Stimulated activated naive CD8-positive, alpha-beta T cell treated with anti-CD3 and anti-CD28 coated beads, Interleukin-15, amount 100 ng/mL, for 72 hours (primary cell): ENCODE measurements around the gene QRICH2.
A peak's percentile ranks its signal among the peaks of the same experiment; 100 is the strongest.
"Not testable (repeated sequence)": the region's sequence is repeated elsewhere in the genome, so short reads cannot be mapped to it uniquely, and the experiment has no call there.

Experiments used
- ATAC-seq: fragments of 150-1000 bp; cut with Tn5 transposase; 2 replicates; pipeline ENCODE4 v1.10.0; 2021; ENCODE audit warnings: mild to moderate bottlenecking, moderate library complexity
- DNase-seq, 2 donors: peaks; one replicate each; pipeline ENCODE4 v3.0.0; 2021 to 2022
- H3K27ac Mint-ChIP-seq, 2 donors: one replicate each; pipeline ENCODE4 v1.8.0; 2022; ENCODE audit warnings: mild to moderate bottlenecking in 2 of 2, mixed read lengths in 2 of 2, moderate library complexity in 2 of 2
- H3K27me3 Mint-ChIP-seq: one replicate; pipeline ENCODE4 v1.8.0; 2022; ENCODE audit warnings: mixed read lengths
- H3K4me1 Mint-ChIP-seq: one replicate; pipeline ENCODE4 v1.8.0; 2022; ENCODE audit warnings: mild to moderate bottlenecking, mixed read lengths
- H3K4me3 Mint-ChIP-seq, 2 donors: one replicate each; pipeline ENCODE4 v1.8.0; 2022; ENCODE audit warnings: mild to moderate bottlenecking in 2 of 2, mixed read lengths in 2 of 2, moderate library complexity in 1 of 2
- H3K9me3 Mint-ChIP-seq, 2 donors: one replicate each; pipeline ENCODE4 v1.8.0; 2022; ENCODE audit warnings: mixed read lengths in 2 of 2

QRICH2 gene

DNA sequence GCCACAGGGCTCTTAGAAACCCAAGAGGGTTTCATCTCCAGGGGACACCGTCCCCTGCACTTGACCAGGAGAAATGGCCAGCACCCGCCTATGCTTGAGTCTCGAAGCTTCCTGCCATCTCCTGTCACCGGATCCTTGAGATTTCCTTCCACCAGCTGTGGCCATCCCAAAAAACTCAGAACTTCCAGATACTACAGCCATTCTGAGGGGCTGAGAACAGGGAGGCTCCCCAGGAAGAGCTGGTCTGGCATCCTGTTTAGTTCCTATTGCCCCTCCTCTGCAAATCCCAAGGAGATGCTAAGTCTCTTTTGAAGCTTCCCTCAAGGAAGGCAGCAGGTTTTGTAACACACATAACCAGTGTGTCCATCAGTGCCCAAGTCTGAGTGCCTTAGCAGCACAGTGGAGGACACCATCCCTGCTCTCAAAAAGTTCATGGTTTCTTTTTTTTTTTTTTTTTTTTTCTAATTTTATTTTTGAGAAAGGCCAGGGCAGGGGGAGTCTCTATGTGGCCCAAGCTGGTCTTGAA lies 41.0 kb downstream of the QRICH2 start:
- H3K9me3 Mint-ChIP-seq: no peaks in the 10 kb centered on the region

DNA sequence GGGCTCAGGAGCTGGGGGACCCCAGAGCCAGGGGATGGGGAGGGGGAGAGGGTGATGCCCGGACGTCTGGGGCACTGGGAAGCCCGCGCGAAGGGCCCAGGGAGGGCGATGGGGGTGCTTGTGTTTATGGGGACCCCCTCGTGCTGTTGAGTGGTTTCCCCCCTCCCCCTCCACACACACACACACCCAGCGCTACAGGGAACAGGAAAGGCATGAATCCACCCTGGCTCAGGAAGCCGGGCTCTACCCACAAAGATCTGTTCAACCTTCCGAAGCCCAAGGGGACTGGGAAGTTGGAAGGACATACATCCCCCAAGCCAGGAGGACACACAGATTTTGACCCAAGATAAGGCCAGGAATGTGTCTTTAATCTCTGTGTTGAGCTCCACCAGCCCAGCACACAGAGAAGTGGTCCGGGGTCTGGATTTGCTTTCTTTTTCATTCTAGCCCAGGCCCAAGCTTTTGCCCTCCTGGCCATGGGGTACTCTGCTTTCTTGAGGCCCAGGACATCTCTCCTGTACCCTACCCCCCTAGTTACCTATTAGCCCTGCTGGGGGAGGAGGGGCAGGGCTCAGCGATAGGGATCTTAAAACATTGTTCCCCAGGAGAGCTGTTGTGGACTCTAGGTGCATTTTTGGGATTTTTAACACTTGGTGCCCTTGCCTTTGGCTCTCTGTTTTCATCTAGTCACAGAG lies 41.7 kb downstream of the QRICH2 start:
- Mint-ChIP-seq H3K27me3 (no peaks in the 10 kb centered on the region), H3K27ac (peak overlapping the region; percentile 99 to 100), H3K9me3 (no peaks in the 10 kb centered on the region), H3K4me3 (peak overlapping the region; percentile 93), H3K4me1 (peaks cover 71% of the 10 kb centered on the region)
- ATAC-seq (no peak), DNase-seq (peak; percentile 34 to 47)

More for the DNA sequence above, 41.0 kb downstream of the QRICH2 start:
- ATAC-seq (no peak), DNase-seq (peak in 1 of 2 donors; percentile 28)
- Mint-ChIP-seq H3K4me1 (peaks cover 69% of the 10 kb centered on the region), H3K4me3 (peak overlapping the region; percentile 93), H3K27me3 (no peaks in the 10 kb centered on the region), H3K27ac (peak overlapping the region; percentile 99 to 100)

GRCh38 chr17:76265624-76266243 lies 42.3 kb downstream of the QRICH2 start:
- ATAC-seq (no peak), DNase-seq (peak; percentile 47 to 61)
- no peaks in the 10 kb centered on the region for H3K9me3 Mint-ChIP-seq
- no peaks in the 10 kb centered on the region for H3K27me3 Mint-ChIP-seq
- H3K4me3 Mint-ChIP-seq: peak overlapping the region; percentile 93
- peaks cover 65% of the 10 kb centered on the region for H3K4me1 Mint-ChIP-seq
- H3K27ac Mint-ChIP-seq: peak overlapping the region; percentile 99 to 100

DNA sequence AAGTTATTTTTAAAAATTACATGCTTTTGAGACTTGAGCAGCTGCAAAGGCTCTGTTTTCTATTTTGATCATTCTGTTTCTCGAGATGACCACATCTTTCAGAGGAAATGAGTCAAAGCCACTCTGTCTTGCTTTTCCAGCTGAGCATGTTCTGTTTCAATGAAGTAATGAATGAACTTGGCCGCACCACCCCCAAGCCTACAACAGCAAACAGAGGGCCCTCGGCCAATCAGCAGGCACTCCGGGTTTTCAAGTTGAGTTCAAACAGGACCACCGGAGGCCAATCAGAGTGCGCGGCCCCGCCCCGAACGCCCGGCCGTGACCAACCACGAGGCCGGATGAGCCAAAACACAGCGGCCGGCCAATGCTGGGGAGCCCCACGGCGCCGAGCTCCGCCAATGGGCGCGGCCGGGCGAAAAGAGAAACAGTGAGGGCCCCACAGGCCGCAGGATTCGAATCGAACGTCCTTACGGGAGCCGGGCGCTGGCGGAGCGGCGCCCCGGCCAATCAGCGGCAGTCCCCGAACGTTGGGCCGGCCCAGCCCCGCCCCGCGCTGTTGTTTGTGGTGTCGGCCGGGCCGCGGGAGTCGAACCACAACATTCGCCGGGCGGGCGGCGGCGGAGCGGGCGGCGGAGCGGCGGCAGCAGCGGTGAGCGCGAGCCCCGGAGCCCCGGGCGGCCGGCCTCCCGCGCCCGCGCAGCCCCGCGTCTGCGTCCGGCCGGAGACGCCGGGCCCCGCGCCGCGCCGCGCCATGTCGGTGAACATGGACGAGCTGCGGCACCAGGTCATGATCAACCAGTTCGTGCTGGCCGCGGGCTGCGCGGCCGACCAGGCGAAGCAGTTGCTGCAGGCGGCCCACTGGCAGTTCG lies 43.1 kb downstream of the QRICH2 start, which contains the start of gene UBALD2:
Gene UBALD2 (plus strand): TSS at position 594 of the 869 bp plus-strand sequence. CDS start 158 bp downstream, at position 752.
- Mint-ChIP-seq H3K27ac (peak within 1 kb of the TSS; percentile 99 to 100), H3K9me3 (no peaks in the 10 kb centered on the region), H3K4me3 (peak within 1 kb of the TSS; percentile 93), H3K27me3 (no peaks in the 10 kb centered on the region), H3K4me1 (peaks cover 60% of the 10 kb centered on the region)
- peak; percentile 100 for DNase-seq
- peak; percentile 85 for ATAC-seq

DNA sequence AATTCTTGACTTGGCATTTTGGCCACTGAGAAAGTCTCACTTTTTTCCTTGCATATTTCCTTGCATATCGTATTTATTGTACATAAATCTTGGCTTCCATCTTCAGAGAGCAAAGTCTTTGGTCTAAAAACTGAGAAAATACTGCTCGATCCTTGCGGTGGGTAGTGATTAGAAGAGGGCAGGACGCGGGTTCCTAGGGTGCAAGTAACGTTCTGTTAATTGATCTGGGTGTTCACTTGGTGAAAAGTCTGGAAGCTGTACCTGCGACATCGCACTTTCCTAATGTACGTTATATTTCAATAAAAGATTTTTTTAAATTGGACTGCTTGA lies 43.7 kb downstream of the QRICH2 start:
- no peak for ATAC-seq
- DNase-seq: no peak
- Mint-ChIP-seq H3K9me3 (no peaks in the 10 kb centered on the region), H3K27ac (peak overlapping the region; percentile 98 to 99), H3K27me3 (no peaks in the 10 kb centered on the region), H3K4me3 (peak overlapping the region; percentile 78 to 86), H3K4me1 (peaks cover 56% of the 10 kb centered on the region)

DNA sequence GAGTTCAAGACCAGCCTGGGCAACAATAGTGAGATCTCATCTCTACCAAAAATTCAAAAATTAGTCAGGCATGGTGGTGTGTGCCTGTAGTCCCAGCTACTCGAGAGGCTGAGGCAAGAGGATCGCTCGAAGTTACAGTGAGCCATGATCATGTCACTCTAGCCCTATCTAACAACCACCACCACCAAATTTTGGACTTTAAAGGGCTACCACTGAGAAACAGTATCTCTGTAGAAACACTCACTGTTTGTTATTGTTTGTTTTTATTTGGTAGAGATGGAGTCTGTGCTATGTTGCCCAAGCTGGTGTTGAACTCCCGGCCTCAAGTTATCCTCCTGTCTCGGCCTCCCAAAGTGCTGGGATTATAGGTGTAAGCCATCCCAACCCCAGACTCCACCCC lies 44.2 kb downstream of the QRICH2 start:
- Mint-ChIP-seq H3K4me3 (peak overlapping the region; percentile 78 to 86), H3K9me3 (no peaks in the 10 kb centered on the region), H3K4me1 (peaks cover 56% of the 10 kb centered on the region), H3K27me3 (no peaks in the 10 kb centered on the region), H3K27ac (peak overlapping the region; percentile 98 to 99)
- no peak for DNase-seq
- ATAC-seq: no peak

- Mint-ChIP-seq H3K4me3 (peak overlapping the region; percentile 78 to 86), H3K27me3 (no peaks in the 10 kb centered on the region), H3K4me1 (peaks cover 49% of the 10 kb centered on the region), H3K9me3 (no peaks in the 10 kb centered on the region), H3K27ac (peak overlapping the region; percentile 88 to 99)
- ATAC-seq: no peak
- DNase-seq: peak; percentile 30 to 62
Observed at GRCh38 chr17:76262732-76263344, 45.2 kb downstream of the QRICH2 start.

DNA sequence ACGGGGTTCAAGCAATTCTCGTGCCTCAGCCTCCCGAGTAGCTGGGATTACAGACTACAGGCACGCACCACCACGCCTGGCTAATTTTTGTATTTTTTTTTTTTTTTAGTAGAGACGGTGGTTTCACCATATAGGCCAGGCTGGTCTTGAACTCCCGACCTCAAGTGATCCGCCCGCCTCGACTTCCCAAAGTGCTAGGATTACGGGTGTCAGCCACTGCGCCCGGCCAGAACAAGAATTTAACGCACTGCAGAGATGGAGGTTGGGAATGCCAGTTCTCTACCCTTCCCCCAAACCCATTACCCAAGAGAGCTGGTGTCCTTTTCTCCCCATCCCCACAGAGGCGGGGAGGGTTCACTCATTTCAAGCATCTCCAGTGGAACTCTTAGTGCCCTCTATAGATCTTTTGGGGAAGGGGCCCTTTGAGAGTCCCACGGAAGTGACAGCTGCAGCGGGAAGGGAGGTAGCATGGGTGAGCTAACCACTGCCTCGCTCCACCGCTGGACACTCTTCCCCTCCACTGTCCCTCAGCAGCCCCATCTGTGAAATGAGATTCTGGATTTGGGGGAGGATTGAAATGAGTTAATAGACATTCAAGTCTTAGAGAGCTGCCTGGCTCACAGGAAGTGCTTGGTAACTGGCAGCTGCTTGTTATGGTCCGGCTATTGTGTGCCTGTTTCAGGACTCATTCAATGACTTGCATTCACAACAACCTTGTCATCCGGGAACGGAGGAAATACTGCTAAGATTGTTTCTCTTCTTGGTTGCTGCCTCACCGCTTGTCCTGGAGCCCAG lies 46.5 kb downstream of the QRICH2 start:
- DNase-seq (peak in 1 of 2 donors; percentile 57), ATAC-seq (no peak)
- peaks cover 49% of the 10 kb centered on the region for H3K4me1 Mint-ChIP-seq
- peak overlapping the region; percentile 83 to 99 for H3K27ac Mint-ChIP-seq
- no peaks in the 10 kb centered on the region for H3K27me3 Mint-ChIP-seq
- H3K9me3 Mint-ChIP-seq: peaks cover 0 to 5% of the 10 kb centered on the region in 2 donors
- peak overlapping the region; percentile 78 to 86 for H3K4me3 Mint-ChIP-seq

DNA sequence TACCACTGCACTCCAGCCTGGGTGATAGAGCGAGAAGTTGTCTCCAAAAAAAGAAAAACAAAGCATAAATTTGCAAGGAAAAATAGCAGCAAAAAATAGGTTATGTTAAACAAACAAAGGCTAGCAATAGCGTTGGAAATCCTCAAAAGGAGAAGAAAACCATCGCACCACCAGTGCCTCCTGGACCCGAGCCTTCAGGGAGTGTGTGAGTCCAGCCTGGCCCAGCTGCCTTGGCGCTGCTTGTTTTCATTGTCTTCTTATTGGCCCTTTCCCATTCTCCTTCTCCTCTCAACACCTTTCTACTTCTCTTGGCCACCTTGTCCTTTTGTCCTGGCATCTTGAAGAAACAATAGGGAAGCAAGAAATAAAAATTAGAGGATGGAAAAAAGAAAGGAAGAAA lies 47.4 kb downstream of the QRICH2 start:
- Mint-ChIP-seq H3K9me3 (peaks cover 0 to 5% of the 10 kb centered on the region in 2 donors), H3K27ac (no peak overlapping the region), H3K4me3 (no peak overlapping the region), H3K27me3 (no peaks in the 10 kb centered on the region), H3K4me1 (peaks cover 59% of the 10 kb centered on the region)
- ATAC-seq (no peak), DNase-seq (no peak)

DNA sequence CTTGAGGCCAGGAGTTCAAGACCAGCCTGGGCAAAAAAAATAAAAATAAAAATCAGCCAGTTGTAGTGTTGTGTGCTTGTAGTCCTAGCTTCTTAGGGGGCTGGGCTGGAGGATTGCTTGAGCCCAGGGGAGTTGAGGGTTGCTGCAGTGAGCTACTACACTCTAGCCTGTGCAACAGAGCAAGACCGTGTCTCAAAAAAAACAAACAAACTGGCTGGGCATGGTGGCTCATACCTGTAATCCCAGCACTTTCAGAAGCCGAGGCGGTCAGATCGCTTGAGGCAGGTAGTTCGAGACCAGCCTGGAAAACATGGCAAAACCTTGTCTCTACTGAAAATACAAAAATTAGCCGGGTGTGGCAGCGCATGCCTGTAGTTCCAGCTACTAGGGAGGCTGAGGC lies 47.9 kb downstream of the QRICH2 start:
- Mint-ChIP-seq H3K27ac (no peak overlapping the region), H3K9me3 (peaks cover 0 to 5% of the 10 kb centered on the region in 2 donors), H3K4me3 (no peak overlapping the region), H3K4me1 (peaks cover 63% of the 10 kb centered on the region), H3K27me3 (no peaks in the 10 kb centered on the region)
- no peak for DNase-seq
- no peak for ATAC-seq

DNA sequence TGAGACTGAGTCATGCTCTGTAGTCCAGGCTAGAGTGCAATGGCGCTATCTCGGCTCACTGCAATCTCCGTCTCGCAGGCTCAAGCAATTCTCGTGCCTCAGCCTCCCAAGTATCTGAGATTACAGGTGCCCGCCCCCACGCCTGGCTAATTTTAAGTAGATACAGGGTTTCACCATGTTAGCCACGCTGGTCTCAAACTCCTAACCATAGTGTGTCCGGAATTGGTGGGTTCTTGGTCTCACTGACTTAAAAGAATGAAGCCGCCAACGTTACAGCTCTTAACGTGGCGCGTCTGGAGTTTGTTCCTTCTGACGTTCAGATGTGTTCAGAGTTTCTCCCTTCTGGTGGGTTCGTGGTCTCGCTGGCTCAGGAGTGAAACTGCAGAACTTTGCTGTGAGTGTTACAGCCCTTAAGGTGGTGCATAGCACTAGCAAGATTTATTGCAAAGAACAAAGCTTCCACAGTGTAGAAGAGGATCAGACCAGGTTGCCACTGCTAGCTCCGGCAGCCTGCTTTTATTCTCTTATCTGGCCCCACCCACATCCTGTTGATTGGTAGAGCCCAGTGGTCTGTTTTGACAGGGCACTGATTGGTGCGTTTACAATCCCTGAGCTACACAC lies 51.5 kb downstream of the QRICH2 start:
- DNase-seq: peak; percentile 82 to 87
- H3K27ac Mint-ChIP-seq: peak overlapping the region; percentile 90 to 98

DNA sequence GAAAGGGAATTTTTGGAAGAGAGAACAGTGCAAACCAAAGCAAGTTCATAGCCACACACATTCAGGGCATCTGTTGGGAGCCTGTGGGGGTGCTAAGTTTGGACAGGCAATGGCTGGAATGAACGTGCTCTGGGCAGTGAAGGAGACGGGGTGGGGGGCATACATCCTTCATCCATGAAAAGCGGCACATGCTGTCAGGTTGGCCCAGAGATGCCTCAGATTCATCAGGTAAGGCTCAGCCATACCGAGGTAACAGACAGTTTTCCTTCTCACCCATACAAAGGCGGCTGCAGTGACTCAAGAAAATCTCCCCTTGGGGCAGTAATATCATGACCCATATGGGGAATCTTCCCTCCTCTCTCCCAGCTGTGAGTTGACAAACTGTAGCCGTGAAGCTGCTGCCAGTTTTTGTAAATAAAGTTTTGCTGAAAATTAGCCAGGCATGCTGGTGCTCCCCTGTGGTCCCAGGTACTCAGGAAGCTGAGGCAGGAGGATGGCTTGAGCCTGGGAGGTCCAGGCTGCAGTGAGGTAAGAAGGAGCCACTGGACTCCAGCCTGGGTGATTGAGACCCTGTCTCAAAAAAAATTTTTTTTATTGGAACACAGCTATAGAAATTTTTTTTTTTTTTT lies 52.2 kb downstream of the QRICH2 start:
- Mint-ChIP-seq H3K4me3 (peak overlapping the region; percentile 61 to 81), H3K27ac (peak overlapping the region; percentile 90 to 98), H3K4me1 (peaks cover 59% of the 10 kb centered on the region), H3K9me3 (peaks cover 0 to 5% of the 10 kb centered on the region in 2 donors), H3K27me3 (no peaks in the 10 kb centered on the region)
- DNase-seq (no peak), ATAC-seq (peak; percentile 1)

More for the DNA sequence above, 51.5 kb downstream of the QRICH2 start:
- Mint-ChIP-seq H3K4me1 (peaks cover 56% of the 10 kb centered on the region), H3K4me3 (peak overlapping the region; percentile 61 to 81)
- not testable (repeated sequence) for H3K9me3 Mint-ChIP-seq, H3K27me3 Mint-ChIP-seq
- ATAC-seq: peak; percentile 90

- Mint-ChIP-seq H3K4me3 (peak overlapping the region in 1 of 2 donors; percentile 18), H3K9me3 (peaks cover 0 to 5% of the 10 kb centered on the region in 2 donors), H3K4me1 (peaks cover 56% of the 10 kb centered on the region), H3K27ac (no peak overlapping the region), H3K27me3 (no peaks in the 10 kb centered on the region)
- no peak for DNase-seq
- no peak for ATAC-seq
Observed at GRCh38 chr17:76254275-76254674, 53.8 kb downstream of the QRICH2 start.

DNA sequence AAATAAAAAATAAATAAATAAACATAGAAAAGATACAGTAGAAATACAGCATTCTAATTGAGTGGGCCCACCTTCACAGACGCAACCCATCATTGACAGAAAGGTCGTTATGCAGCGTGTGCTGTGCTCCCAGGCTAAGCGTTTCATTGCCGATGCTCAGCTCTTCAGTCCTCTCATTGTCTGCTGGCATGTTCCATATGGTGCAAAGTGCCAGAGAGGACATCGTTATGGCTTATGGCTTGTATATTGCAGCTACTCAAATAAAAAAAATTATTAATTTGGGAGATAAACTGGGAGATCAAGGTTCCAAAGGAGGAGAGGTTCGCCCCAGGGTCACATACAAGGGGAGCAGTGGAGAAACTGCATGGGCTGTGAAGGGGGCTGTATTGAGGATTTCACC lies 54.2 kb downstream of the QRICH2 start:
- Mint-ChIP-seq H3K27ac (no peak overlapping the region), H3K4me3 (peak overlapping the region in 1 of 2 donors; percentile 18), H3K9me3 (peaks cover 0 to 5% of the 10 kb centered on the region in 2 donors), H3K27me3 (no peaks in the 10 kb centered on the region), H3K4me1 (peaks cover 52% of the 10 kb centered on the region)
- no peak for ATAC-seq
- no peak for DNase-seq
